Stimulated activated naive CD4-positive, alpha-beta T cell (primary cell): Measurements from ENCODE around the gene ERMAP.
A peak's percentile ranks its signal among the peaks of the same experiment; 100 is the strongest.
"Not testable (repeated sequence)": the region's sequence is repeated elsewhere in the genome, so short reads cannot be mapped to it uniquely, and the experiment has no call there.

Experiments used
- DNase-seq, 6 experiments: peaks; one replicate each; lab custom pipeline; 2025; lab: John Stamatoyannopoulos, UW

Gene ERMAP

GRCh38 chr1:42845193-42845592 is 28.3 kb downstream of the ERMAP start:
- DNase-seq: no peak

DNA sequence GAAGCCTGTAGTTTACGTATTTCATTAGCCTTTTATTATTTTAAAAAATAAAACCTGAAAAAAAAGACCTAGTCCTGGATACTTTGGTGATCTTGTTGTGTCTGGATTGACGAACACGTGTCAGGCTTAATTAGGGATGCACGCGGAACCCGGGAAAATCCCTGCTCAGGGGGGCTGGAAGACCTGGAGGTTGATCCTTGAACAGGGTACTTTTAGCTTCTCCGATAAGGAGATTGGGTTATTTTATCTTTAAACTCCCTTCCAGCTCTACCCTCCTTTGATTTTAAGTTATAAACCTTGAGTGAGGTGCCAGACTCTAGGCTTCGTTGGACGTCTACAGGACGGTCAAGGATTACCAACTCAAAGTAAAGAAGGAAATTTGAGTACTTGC is 28.9 kb downstream of the ERMAP start:
- no peak for DNase-seq

GRCh38 chr1:42846257-42847110 is 29.6 kb downstream of the ERMAP start, which contains the start of gene ZNF691:
Gene ZNF691 (plus strand): TSS chr1:42846613. CDS start chr1:42849659, 3,046 bp downstream.
- DNase-seq: peak; percentile 75 to 88 (median 84)

- peak in 2 of 6 experiments; percentile 7 to 44 for DNase-seq
Measured at GRCh38 chr1:42847111-42847595, 30.2 kb downstream of the ERMAP start.

- no peak for DNase-seq
Measured at GRCh38 chr1:42847721-42848460, 31.0 kb downstream of the ERMAP start.

DNA sequence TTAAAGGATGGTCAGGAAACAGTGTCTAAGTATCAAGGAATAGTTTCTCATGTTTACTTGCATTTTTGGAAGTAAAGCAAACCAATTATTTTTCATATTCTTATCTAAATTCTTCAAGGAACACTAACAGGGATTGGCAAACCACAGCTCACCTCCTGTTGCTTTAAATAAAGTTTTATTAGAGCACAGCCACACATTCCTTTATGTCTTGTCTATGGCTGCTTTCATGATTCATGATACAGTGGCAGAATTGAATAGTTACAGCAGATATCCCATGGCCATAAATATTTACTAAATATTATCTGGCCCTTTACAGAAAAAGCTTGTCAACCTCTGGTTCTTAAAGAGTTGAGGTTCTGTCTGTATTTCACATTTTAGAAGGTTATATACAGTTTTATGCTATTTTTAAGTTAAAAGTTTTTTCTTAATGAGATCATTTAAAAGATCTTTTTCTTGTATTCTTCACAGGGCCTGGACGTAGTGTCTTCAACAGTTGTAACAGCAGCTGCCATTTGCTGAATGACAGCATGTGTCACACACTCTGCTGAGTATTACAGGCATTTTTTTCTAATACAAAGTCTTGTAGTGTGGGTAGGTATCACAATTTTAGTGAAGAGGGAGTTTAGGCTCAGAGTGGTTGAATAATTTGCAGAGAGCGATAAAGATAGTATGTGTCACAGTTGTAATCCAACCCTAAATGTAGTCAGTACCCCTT is 32.1 kb downstream of the ERMAP start:
- DNase-seq: no peak

GRCh38 chr1:42849944-42850343 is 33.0 kb downstream of the ERMAP start:
- DNase-seq: no peak

DNA sequence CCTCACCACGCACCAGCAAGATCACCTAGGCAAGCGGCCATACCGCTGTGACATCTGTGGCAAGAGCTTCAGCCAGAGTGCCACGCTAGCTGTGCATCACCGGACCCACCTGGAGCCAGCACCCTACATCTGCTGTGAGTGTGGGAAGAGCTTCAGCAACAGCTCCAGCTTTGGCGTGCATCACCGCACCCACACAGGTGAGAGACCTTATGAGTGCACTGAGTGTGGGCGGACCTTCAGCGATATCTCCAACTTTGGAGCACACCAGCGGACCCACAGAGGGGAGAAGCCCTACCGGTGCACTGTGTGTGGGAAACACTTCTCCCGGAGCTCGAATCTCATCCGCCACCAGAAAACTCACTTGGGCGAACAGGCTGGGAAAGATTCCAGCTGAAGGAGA is 34.5 kb downstream of the ERMAP start:
- DNase-seq: no peak

GRCh38 chr1:42851960-42852607 is 35.2 kb downstream of the ERMAP start:
- no peak for DNase-seq

GRCh38 chr1:42852608-42852980 is 35.7 kb downstream of the ERMAP start:
- DNase-seq: no peak

GRCh38 chr1:42853116-42853884 is 36.4 kb downstream of the ERMAP start:
- no peak for DNase-seq

- DNase-seq: not testable (repeated sequence)
Measured at GRCh38 chr1:42856554-42856953, 39.6 kb downstream of the ERMAP start.

DNA sequence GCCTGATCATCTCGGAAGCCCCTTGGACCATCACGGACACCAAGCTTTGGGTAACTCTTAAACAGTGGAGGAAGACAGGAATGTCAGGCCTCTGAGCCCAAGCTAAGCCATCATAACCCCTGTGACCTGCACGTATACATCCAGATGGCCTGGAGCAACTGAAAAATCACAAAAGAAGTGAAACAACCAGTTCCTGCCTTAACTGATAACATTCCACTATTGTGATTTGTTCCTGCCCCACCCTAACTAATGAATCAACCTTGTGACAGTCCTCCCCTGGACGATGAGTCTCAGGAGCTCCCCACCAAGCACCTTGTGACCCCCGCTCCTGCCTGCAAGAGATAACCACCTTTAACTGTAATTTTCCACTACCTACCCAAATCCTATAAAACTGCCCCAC is 42.4 kb downstream of the ERMAP start:
- not testable (repeated sequence) for DNase-seq

- DNase-seq: no peak
Measured at GRCh38 chr1:42860339-42861013, 43.6 kb downstream of the ERMAP start.

DNA sequence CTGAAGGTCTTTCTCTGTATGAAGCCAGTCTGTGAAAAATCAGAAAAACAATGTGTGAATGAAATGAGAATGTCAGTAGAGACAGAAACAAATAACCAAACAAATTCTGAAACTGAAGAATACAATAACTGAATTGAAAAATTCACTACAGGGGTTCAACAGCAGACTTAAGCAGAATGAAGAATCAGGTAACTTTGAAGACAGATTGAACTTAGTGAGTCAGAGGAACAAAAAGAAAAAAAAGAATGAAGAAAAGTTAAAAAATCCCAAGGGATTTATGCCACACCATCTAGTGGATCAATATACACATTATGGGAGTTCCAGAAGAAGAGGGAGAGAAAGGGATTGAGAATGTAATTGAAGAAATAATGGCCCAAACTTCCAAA is 44.1 kb downstream of the ERMAP start:
- no peak for DNase-seq

DNA sequence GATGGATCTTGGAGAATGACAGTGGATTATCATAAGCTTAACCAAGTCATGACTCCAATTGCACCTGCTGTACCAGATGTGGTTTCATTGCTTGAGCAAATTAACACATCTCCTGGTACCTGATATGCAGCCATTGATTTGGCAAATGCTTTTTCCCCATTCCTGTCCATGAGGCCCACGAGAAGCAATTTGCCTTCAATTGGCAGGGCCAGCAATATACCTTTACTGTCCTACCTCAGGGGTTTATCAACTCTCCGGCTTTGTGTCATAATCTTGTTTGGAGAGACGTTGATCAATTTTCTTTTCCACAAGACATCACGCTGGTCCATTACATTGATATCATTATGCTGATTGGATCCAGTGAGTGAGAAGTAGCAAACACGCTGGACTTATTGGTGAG is 49.6 kb downstream of the ERMAP start:
- DNase-seq: no peak

- DNase-seq: not testable (repeated sequence)
Measured at GRCh38 chr1:42868466-42868865, 51.5 kb downstream of the ERMAP start.

- not testable (repeated sequence) for DNase-seq
Measured at GRCh38 chr1:42869254-42869653, 52.3 kb downstream of the ERMAP start.

DNA sequence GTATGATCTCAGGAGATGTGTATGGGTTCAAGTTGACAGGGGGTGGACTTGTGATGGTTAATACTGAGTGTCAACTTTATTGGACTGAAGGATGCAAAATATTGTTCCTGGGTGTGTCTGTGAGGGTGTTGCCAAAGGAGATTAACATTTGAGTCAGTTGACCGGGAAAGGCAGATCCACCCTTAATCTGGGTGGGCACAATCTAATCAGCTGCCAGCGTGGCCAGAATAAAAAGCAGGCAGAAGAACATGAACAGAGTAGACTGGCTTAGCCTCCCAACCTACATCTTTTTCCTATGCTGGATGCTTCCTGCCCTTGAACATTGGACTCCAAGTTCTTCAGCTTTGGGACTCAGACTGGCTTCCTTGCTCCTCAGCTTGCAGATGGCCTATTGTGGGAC is 52.8 kb downstream of the ERMAP start:
- DNase-seq: not testable (repeated sequence)

DNA sequence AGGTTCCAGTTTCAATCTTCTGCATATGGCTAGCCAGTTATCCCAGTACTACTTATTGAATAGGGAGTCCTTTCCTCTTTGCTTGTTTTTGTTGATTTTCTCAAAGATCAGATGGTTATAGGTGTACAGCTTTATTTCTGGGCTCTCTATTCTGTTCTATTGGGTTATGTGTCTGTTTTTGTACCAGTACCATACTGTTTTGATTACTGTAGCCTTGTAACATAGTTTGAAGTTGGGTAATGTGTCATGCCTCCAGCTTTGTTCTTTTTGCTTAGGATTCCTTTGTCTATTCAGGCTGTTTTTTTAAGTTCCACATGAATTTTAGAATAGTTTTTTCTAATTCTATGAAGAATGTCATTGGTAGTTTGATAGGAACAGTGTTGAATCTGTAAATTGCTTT is 56.2 kb downstream of the ERMAP start:
- DNase-seq: not testable (repeated sequence)
